ENCODE data around the gene HES3.

HES3 gene

GRCh38 chr1:6269720-6270400 is 25.9 kb downstream of the HES3 start:
- no peak for TF ChIP-seq CTCF (IDR thresholded peaks at IDR 0.05)
- Histone ChIP-seq H3K36me3 (no peaks in the 10 kb centered on the region), H3K9me3 (no peaks in the 10 kb centered on the region), H3K4me1 (ENCODE audit: control insufficient read depth in 1 of 2, insufficient read depth in 1 of 2, low read depth in 1 of 2, low read length in 1 of 2) (no peaks in the 10 kb centered on the region), H3K27ac (no peak overlapping the region), H3K4me3 (ENCODE audit: low read depth in 1 of 2, low read length in 1 of 2) (no peak overlapping the region), H3K27me3 (no peaks in the 10 kb centered on the region)

DNA sequence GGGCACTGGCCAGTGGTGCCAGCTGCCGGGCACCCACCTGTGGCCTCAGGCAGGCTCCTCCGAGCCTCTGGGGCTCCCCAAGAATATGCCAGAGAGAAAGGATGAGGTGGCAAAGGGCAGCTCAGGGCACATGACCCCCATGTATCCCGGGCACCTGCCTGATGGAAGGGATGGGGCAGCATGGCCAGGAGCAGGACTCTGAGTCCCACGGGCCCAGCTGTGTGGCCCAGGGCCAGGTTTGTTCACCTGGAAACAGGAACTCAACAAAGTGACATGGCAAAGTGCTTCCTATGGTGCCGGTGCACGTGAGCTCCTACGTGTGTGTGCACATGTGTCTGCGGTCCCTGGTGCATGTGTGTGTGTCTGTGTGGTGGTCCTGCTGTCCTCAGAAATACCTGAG is 26.4 kb downstream of the HES3 start:
- no peak for TF ChIP-seq CTCF (IDR thresholded peaks at IDR 0.05)
- no peak overlapping the region for H3K27ac ChIP-seq
- no peaks in the 10 kb centered on the region for H3K36me3 ChIP-seq
- no peaks in the 10 kb centered on the region for H3K4me1 ChIP-seq (ENCODE audit: control insufficient read depth in 1 of 2, insufficient read depth in 1 of 2, low read depth in 1 of 2, low read length in 1 of 2)
- no peak overlapping the region for H3K4me3 ChIP-seq (ENCODE audit: low read depth in 1 of 2, low read length in 1 of 2)
- H3K9me3 ChIP-seq, result no peaks in the 10 kb centered on the region
- H3K27me3 ChIP-seq, result no peaks in the 10 kb centered on the region

- no peak for TF ChIP-seq CTCF (IDR thresholded peaks at IDR 0.05)
- Histone ChIP-seq H3K27ac (no peak overlapping the region), H3K27me3 (no peaks in the 10 kb centered on the region), H3K4me3 (ENCODE audit: low read depth in 1 of 2, low read length in 1 of 2) (no peak overlapping the region), H3K36me3 (no peaks in the 10 kb centered on the region), H3K4me1 (ENCODE audit: control insufficient read depth in 1 of 2, insufficient read depth in 1 of 2, low read depth in 1 of 2, low read length in 1 of 2) (no peaks in the 10 kb centered on the region), H3K9me3 (no peaks in the 10 kb centered on the region)
These were observed 27.0 kb downstream of the HES3 start for GRCh38 chr1:6271006-6271405.

DNA sequence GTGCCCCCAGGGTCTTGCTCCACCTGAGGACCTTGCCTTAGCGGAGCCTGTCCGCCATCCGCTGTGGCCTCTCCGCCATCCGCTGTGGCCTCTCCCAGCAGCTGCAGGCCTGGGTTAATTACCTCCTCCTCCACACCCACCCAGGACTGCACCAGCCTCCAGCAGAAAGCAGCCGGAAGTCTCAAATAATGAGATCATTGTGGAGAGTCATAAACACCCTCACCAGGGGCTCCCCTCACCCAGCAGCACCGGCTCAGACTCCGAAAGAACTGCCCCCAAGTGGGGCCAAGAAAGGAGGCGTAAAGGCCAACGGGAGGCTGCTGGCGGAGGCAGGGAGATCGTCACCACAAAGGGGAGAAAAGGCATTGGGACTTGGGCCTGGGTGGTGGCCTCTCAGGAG is 27.6 kb downstream of the HES3 start:
- no peaks in the 10 kb centered on the region for H3K36me3 ChIP-seq
- no peak overlapping the region for H3K27ac ChIP-seq

DNA sequence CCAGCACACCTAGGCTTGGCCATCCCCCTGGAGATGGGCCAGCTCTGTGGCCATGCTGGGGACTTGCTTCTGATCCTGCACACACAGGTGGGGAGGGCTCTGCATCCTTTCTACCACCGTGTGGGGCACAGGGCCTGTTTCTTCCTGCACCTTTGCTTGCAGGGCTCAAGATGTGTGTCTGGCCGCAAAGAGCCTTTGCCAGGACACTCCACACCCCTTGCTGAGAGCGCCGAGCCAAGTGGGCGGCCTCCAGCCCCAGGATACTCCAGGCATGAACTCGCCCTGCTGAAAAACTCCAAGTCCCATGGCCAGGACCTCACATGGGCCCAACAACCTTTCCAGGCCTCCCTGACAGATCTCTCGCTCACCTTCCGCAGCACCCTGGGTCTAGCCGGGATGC is 28.5 kb downstream of the HES3 start:
- no peaks in the 10 kb centered on the region for H3K27me3 ChIP-seq
- no peaks in the 10 kb centered on the region for H3K9me3 ChIP-seq
- no peak overlapping the region for H3K27ac ChIP-seq
- TF ChIP-seq CTCF (IDR thresholded peaks at IDR 0.05), result no peak
- H3K36me3 ChIP-seq, result no peaks in the 10 kb centered on the region
- no peaks in the 10 kb centered on the region for H3K4me1 ChIP-seq (ENCODE audit: control insufficient read depth in 1 of 2, insufficient read depth in 1 of 2, low read depth in 1 of 2, low read length in 1 of 2)
- H3K4me3 ChIP-seq (ENCODE audit: low read depth in 1 of 2, low read length in 1 of 2), result no peak overlapping the region

More for the DNA sequence above, 27.6 kb downstream of the HES3 start:
- Histone ChIP-seq H3K4me3 (ENCODE audit: low read depth in 1 of 2, low read length in 1 of 2) (no peak overlapping the region), H3K27me3 (no peaks in the 10 kb centered on the region), H3K4me1 (ENCODE audit: control insufficient read depth in 1 of 2, insufficient read depth in 1 of 2, low read depth in 1 of 2, low read length in 1 of 2) (no peaks in the 10 kb centered on the region), H3K9me3 (no peaks in the 10 kb centered on the region)
- no peak for TF ChIP-seq CTCF (IDR thresholded peaks at IDR 0.05)
